Activated T-cell treated with anti-CD3 and anti-CD28 coated beads, Interleukin-2, amount 50 U/mL, for 72 hours (primary cell): ENCODE results near the gene CDHR3. TPM values are rescaled to one million over a fixed set of nuclear protein-coding genes. Genes with fewer than 3 reads are reported as not detected.

Source experiments
- ATAC-seq, 2 donors: fragments of 150-1000 bp; cut with Tn5 transposase; replicated peaks in 1 of 2; 2 replicates each; pipeline ENCODE4 v1.10.0; 2021; ENCODE audit warnings: moderate library complexity in 2 of 2, mild to moderate bottlenecking in 1 of 2
- DNase-seq, 2 donors: peaks; one replicate each; pipeline ENCODE4 v3.0.0; 2021 to 2022; ENCODE audit warnings: mixed read lengths in 1 of 2
- H3K27ac Mint-ChIP-seq: one replicate; pipeline ENCODE4 v1.8.0; 2022; ENCODE audit warnings: mild to moderate bottlenecking, moderate library complexity, mixed read lengths
- H3K27me3 Mint-ChIP-seq: one replicate; pipeline ENCODE4 v1.8.0; 2022; ENCODE audit warnings: low read depth, mixed read lengths
- H3K36me3 Mint-ChIP-seq, 2 donors: one replicate each; pipeline ENCODE4 v1.8.0; 2022; ENCODE audit warnings: mixed read lengths in 2 of 2, mild to moderate bottlenecking in 1 of 2; ENCODE audit not compliant: insufficient read depth in 2 of 2
- H3K4me1 Mint-ChIP-seq: one replicate; pipeline ENCODE4 v1.8.0; 2022; ENCODE audit warnings: low read depth, mixed read lengths
- H3K4me3 Mint-ChIP-seq, 2 donors: one replicate each; pipeline ENCODE4 v1.8.0; 2022; ENCODE audit warnings: mild to moderate bottlenecking in 2 of 2, mixed read lengths in 2 of 2, moderate library complexity in 2 of 2
- H3K9me3 Mint-ChIP-seq, 2 donors: one replicate each; pipeline ENCODE4 v1.8.0; 2022; ENCODE audit warnings: mixed read lengths in 2 of 2
- total RNA-seq, 2 donors: library from RNA; stranded (reverse); gene quantifications; one replicate each; pipeline ENCODE4 v1.2.3, GENCODE V29; 2022

Gene CDHR3
- total RNA-seq, 2 donors from 2014 or later: 0.51 to 0.79 TPM

- no peak for DNase-seq
- Mint-ChIP-seq H3K27me3 (no peaks in the 10 kb centered on the region), H3K27ac (no peak overlapping the region), H3K9me3 (no peaks in the 10 kb centered on the region), H3K36me3 (no peaks in the 10 kb centered on the region), H3K4me3 (no peak overlapping the region), H3K4me1 (peaks cover 22% of the 10 kb centered on the region)
- ATAC-seq: peak in 1 of 2 donors; percentile 16
These were observed 100.0 kb downstream of the CDHR3 start for GRCh38 chr7:106063024-106063423.

GRCh38 chr7:106063692-106064091, 100.6 kb downstream of the CDHR3 start:
- DNase-seq: no peak
- H3K4me3 Mint-ChIP-seq: no peak overlapping the region
- H3K27ac Mint-ChIP-seq: no peak overlapping the region
- no peaks in the 10 kb centered on the region for H3K27me3 Mint-ChIP-seq
- no peaks in the 10 kb centered on the region for H3K9me3 Mint-ChIP-seq
- H3K4me1 Mint-ChIP-seq: peaks cover 18% of the 10 kb centered on the region
- H3K36me3 Mint-ChIP-seq: no peaks in the 10 kb centered on the region
- no peak for ATAC-seq

- Mint-ChIP-seq H3K4me1 (peaks cover 19% of the 10 kb centered on the region), H3K4me3 (no peak overlapping the region), H3K27ac (no peak overlapping the region), H3K36me3 (no peaks in the 10 kb centered on the region), H3K27me3 (no peaks in the 10 kb centered on the region), H3K9me3 (no peaks in the 10 kb centered on the region)
- ATAC-seq: no peak
- no peak for DNase-seq
These were observed 101.3 kb downstream of the CDHR3 start for GRCh38 chr7:106064316-106064715.

- no peaks in the 10 kb centered on the region for H3K27me3 Mint-ChIP-seq
- DNase-seq (no peak), ATAC-seq (no peak)
- H3K4me3 Mint-ChIP-seq: no peak overlapping the region
- no peaks in the 10 kb centered on the region for H3K36me3 Mint-ChIP-seq
- no peak overlapping the region for H3K27ac Mint-ChIP-seq
- H3K9me3 Mint-ChIP-seq: no peaks in the 10 kb centered on the region
- peaks cover 25% of the 10 kb centered on the region for H3K4me1 Mint-ChIP-seq
These were observed 101.9 kb downstream of the CDHR3 start for GRCh38 chr7:106064771-106065574.

GRCh38 chr7:106065575-106066500, 102.8 kb downstream of the CDHR3 start:
- no peaks in the 10 kb centered on the region for H3K36me3 Mint-ChIP-seq
- no peak overlapping the region for H3K27ac Mint-ChIP-seq
- peaks cover 30% of the 10 kb centered on the region for H3K4me1 Mint-ChIP-seq
- ATAC-seq (no peak), DNase-seq (no peak)
- no peak overlapping the region for H3K4me3 Mint-ChIP-seq
- H3K9me3 Mint-ChIP-seq: no peaks in the 10 kb centered on the region
- H3K27me3 Mint-ChIP-seq: no peaks in the 10 kb centered on the region

- no peaks in the 10 kb centered on the region for H3K27me3 Mint-ChIP-seq
- ATAC-seq (no peak), DNase-seq (no peak)
- H3K4me1 Mint-ChIP-seq: peaks cover 40% of the 10 kb centered on the region
- H3K27ac Mint-ChIP-seq: no peak overlapping the region
- no peak overlapping the region for H3K4me3 Mint-ChIP-seq
- H3K36me3 Mint-ChIP-seq: no peaks in the 10 kb centered on the region
- H3K9me3 Mint-ChIP-seq: no peaks in the 10 kb centered on the region
These were observed 104.6 kb downstream of the CDHR3 start for GRCh38 chr7:106067678-106068077.

GRCh38 chr7:106068538-106068961, 105.5 kb downstream of the CDHR3 start:
- Mint-ChIP-seq H3K4me1 (peaks cover 40% of the 10 kb centered on the region), H3K27me3 (no peaks in the 10 kb centered on the region), H3K4me3 (no peak overlapping the region), H3K9me3 (no peaks in the 10 kb centered on the region), H3K27ac (no peak overlapping the region), H3K36me3 (no peaks in the 10 kb centered on the region)
- ATAC-seq (no peak), DNase-seq (no peak)

- no peak overlapping the region for H3K27ac Mint-ChIP-seq
- no peaks in the 10 kb centered on the region for H3K27me3 Mint-ChIP-seq
- no peak for ATAC-seq
- DNase-seq: no peak
- H3K36me3 Mint-ChIP-seq: no peaks in the 10 kb centered on the region
- peaks cover 42% of the 10 kb centered on the region for H3K4me1 Mint-ChIP-seq
- H3K9me3 Mint-ChIP-seq: no peaks in the 10 kb centered on the region
- H3K4me3 Mint-ChIP-seq: no peak overlapping the region
These were observed 105.9 kb downstream of the CDHR3 start for GRCh38 chr7:106068986-106069385.

GRCh38 chr7:106069471-106070200, 106.6 kb downstream of the CDHR3 start:
- H3K9me3 Mint-ChIP-seq: no peaks in the 10 kb centered on the region
- no peaks in the 10 kb centered on the region for H3K36me3 Mint-ChIP-seq
- no peaks in the 10 kb centered on the region for H3K27me3 Mint-ChIP-seq
- peaks cover 46% of the 10 kb centered on the region for H3K4me1 Mint-ChIP-seq
- H3K27ac Mint-ChIP-seq: no peak overlapping the region
- ATAC-seq (no peak), DNase-seq (no peak)
- no peak overlapping the region for H3K4me3 Mint-ChIP-seq

GRCh38 chr7:106070201-106070551, 107.1 kb downstream of the CDHR3 start:
- H3K9me3 Mint-ChIP-seq: no peaks in the 10 kb centered on the region
- no peaks in the 10 kb centered on the region for H3K36me3 Mint-ChIP-seq
- H3K27ac Mint-ChIP-seq: no peak overlapping the region
- no peak for DNase-seq
- ATAC-seq: no peak
- H3K27me3 Mint-ChIP-seq: no peaks in the 10 kb centered on the region
- peaks cover 47% of the 10 kb centered on the region for H3K4me1 Mint-ChIP-seq
- H3K4me3 Mint-ChIP-seq: no peak overlapping the region

GRCh38 chr7:106070567-106071254, 107.6 kb downstream of the CDHR3 start:
- no peaks in the 10 kb centered on the region for H3K36me3 Mint-ChIP-seq
- no peaks in the 10 kb centered on the region for H3K27me3 Mint-ChIP-seq
- peaks cover 47% of the 10 kb centered on the region for H3K4me1 Mint-ChIP-seq
- H3K9me3 Mint-ChIP-seq: no peaks in the 10 kb centered on the region
- peak overlapping the region; percentile 65 to 86 for H3K4me3 Mint-ChIP-seq
- peak overlapping the region; percentile 96 for H3K27ac Mint-ChIP-seq
- no peak for DNase-seq
- no peak for ATAC-seq

GRCh38 chr7:106071356-106071998, 108.4 kb downstream of the CDHR3 start:
- Mint-ChIP-seq H3K4me1 (peaks cover 50% of the 10 kb centered on the region), H3K27me3 (no peaks in the 10 kb centered on the region), H3K36me3 (no peaks in the 10 kb centered on the region), H3K27ac (peak overlapping the region; percentile 96), H3K4me3 (peak overlapping the region; percentile 65 to 86), H3K9me3 (no peaks in the 10 kb centered on the region)
- DNase-seq (peak; percentile 54 to 62), ATAC-seq (peak; percentile 96 to 99)
